HAP-1 (cell line): ENCODE results near the gene MRPL36.
A peak's percentile ranks its signal among the peaks of the same experiment; 100 is the strongest.

Experiments used
- DNase-seq, 2 experiments: peaks; one replicate each; pipeline ENCODE4 v3.0.0-alpha.2; 2016 to 2020; ENCODE audit warnings: low spot score in 2 of 2
- H3K27me3 ChIP-seq: fragments of 250-450 bp; sonication (Bioruptor Pico); 2 replicates; pipeline ENCODE4 v1.5.1; 2020; ENCODE audit warnings: low read depth, mild to moderate bottlenecking, moderate library complexity
- H3K36me3 ChIP-seq: fragments of 250-450 bp; sonication (Bioruptor Pico); replicated peaks from 2 replicates; pipeline ENCODE4 v1.5.1; 2020; ENCODE audit warnings: mild to moderate bottlenecking
- H3K4me1 ChIP-seq: fragments of 250-450 bp; sonication (Bioruptor Pico); 2 replicates; pipeline ENCODE4 v1.5.1; 2020; ENCODE audit warnings: mild to moderate bottlenecking
- H3K4me3 ChIP-seq: fragments of 250-450 bp; sonication (Bioruptor Pico); 2 replicates; pipeline ENCODE4 v1.5.1; 2020; ENCODE audit warnings: mild to moderate bottlenecking, moderate library complexity
- H3K9me3 ChIP-seq: fragments of 250-450 bp; sonication (Bioruptor Pico); 2 replicates; pipeline ENCODE4 v1.5.1; 2020; ENCODE audit warnings: mild to moderate bottlenecking, moderate library complexity
- in situ Hi-C: fragments of 300-500 bp; cut with MboI; formaldehyde crosslinking; loops from 3 replicates; pipeline ENCODE4 v1.14.3; 2020; ENCODE audit warnings: low sequenced_read_pairs, inconsistent platforms, mixed read lengths

The MRPL36 gene

GRCh38 chr5:1815071-1815786 is 15.6 kb upstream of the MRPL36 start:
- Histone ChIP-seq H3K4me3 (no peak overlapping the region), H3K36me3 (peaks cover 66% of the 10 kb centered on the region), H3K4me1 (no peaks in the 10 kb centered on the region), H3K9me3 (no peaks in the 10 kb centered on the region), H3K27me3 (no peaks in the 10 kb centered on the region)
- DNase-seq: no peak
- in situ Hi-C loops: no loop called here

DNA sequence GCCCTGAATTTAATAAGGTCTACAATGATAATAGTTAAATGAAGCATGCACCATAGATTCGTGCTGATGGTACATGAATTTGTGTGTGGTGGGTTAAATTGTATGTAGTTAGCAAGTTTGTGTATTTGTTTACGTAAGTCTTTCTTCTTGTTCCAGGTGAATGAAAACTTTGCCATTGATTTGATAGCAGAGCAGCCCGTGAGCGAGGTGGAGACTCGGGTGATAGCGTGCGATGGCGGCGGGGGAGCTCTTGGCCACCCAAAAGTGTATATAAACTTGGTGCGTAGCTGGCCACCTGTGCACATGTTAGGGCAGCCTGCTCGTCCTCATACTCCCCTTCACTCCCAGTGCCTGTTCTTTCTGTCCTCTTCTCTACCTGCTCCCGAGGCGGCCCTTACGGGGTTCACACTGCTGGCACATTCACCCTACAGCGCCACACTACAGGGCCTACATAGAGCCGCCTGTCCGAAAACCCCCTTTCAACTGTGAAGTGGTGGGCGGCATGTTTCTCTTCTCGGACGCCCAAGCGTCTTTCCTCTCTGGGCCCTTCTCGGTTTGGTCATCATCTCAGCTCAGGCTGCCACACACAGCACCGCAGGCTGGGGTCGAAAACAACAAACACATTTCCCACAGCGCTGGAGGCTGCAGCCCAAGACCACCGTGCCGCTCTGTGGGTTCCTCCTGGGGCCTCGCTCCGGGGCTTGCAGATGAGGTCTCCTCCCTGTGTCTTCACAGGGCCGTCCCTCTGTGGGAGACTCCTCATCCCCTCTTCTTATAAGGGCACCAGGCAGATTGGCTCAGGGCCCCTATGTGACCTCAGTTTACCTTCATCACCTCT is 14.8 kb upstream of the MRPL36 start:
- H3K36me3 ChIP-seq: peaks cover 66% of the 10 kb centered on the region

GRCh38 chr5:1810581-1811101 is 11.0 kb upstream of the MRPL36 start:
- Histone ChIP-seq H3K36me3 (peaks cover 86% of the 10 kb centered on the region), H3K4me1 (no peaks in the 10 kb centered on the region), H3K9me3 (no peaks in the 10 kb centered on the region), H3K4me3 (no peak overlapping the region), H3K27me3 (no peaks in the 10 kb centered on the region)
- in situ Hi-C loops: no loop called here
- no peak for DNase-seq

More for the DNA sequence above, 14.8 kb upstream of the MRPL36 start:
- H3K4me3 ChIP-seq: no peak overlapping the region
- DNase-seq: no peak
- no peaks in the 10 kb centered on the region for H3K4me1 ChIP-seq
- H3K9me3 ChIP-seq: no peaks in the 10 kb centered on the region
- no peaks in the 10 kb centered on the region for H3K27me3 ChIP-seq
- in situ Hi-C loops: no loop called here

DNA sequence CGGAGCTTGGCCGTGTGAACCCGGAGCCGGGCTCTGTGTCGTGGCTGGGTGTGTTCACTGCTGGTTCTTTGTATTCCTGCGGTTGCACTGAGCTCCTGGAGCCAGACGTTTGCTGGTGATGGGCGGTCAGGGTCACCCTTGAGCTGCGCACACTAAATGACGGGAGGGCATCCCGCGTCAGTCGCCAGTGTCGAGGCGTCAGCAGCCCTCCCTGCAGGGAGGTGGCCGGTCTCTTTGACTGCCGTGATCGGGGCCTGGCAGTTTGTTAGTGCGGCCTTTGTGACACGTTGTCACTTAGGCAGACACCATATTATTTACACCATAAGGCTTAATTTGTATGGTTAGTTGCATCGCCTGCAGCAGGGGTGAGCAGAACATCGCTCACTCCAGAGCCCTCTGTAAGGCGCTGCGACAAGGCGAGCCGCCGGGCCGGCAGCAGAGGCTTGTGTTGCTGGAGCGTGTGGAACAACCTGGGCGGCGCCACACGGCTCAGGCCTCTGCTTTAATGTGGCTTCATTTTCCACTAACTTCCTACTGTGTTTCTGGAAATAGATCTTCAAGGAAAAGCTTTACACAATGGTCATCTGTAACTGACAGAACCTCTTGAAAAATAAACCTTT is 9.9 kb upstream of the MRPL36 start:
- no peaks in the 10 kb centered on the region for H3K4me1 ChIP-seq
- no peak for DNase-seq
- in situ Hi-C loops: no loop called here
- no peak overlapping the region for H3K4me3 ChIP-seq
- peaks cover 86% of the 10 kb centered on the region for H3K36me3 ChIP-seq
- H3K9me3 ChIP-seq: no peaks in the 10 kb centered on the region
- no peaks in the 10 kb centered on the region for H3K27me3 ChIP-seq

DNA sequence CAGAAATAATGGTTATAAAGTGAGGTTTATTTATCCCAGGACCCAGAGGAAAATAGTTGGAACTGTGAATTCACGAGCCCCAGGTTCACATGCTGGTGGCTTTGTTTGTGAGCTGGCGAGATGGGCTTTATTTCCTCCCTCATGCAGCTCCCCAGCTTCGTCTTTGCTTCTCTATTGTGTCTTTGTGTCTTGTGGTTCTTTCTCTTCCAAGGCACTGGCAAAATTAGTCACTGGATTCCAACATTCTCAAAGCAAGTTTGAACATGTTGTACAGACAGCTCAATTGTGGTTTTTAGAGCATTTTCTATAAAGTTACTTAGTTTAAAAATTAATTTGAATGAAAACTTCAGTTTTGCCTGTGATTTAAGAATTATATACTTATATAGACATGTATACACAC is 8.8 kb upstream of the MRPL36 start:
- Histone ChIP-seq H3K36me3 (peaks cover 86% of the 10 kb centered on the region), H3K4me3 (no peak overlapping the region), H3K27me3 (no peaks in the 10 kb centered on the region), H3K9me3 (no peaks in the 10 kb centered on the region), H3K4me1 (no peaks in the 10 kb centered on the region)
- no peak for DNase-seq
- in situ Hi-C loops: no loop called here

GRCh38 chr5:1807451-1808185 is 8.0 kb upstream of the MRPL36 start:
- Histone ChIP-seq H3K27me3 (no peaks in the 10 kb centered on the region), H3K4me1 (no peaks in the 10 kb centered on the region), H3K4me3 (no peak overlapping the region), H3K36me3 (peaks cover 89% of the 10 kb centered on the region), H3K9me3 (no peaks in the 10 kb centered on the region)
- no peak for DNase-seq
- in situ Hi-C loops: no loop called here

DNA sequence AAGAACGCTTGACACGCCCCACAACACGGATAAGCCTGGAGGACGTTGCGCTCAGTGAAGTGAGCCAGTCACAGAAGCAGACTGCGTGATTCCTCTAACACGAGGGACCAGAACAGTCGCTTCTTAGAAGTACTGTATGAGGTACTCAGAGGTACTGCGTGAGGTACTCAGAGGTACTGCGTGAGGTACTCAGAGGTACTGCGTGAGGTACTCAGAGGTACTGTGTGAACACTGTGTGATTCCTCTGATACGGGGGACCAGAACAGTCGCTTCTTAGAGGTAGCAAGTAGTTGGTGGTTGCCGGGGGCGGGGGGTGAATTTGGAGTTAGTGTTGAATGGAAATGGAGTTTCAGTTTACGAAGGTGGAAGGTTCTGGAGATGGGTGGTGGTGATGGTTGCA is 7.3 kb upstream of the MRPL36 start:
- no peaks in the 10 kb centered on the region for H3K9me3 ChIP-seq
- no peak overlapping the region for H3K4me3 ChIP-seq
- in situ Hi-C loops: no loop called here
- no peak for DNase-seq
- H3K27me3 ChIP-seq: no peaks in the 10 kb centered on the region
- 0 out of 2 replicates have a peak, but pooled peaks cover 4% of the 10 kb centered on the region for H3K4me1 ChIP-seq
- peaks cover 92% of the 10 kb centered on the region for H3K36me3 ChIP-seq

DNA sequence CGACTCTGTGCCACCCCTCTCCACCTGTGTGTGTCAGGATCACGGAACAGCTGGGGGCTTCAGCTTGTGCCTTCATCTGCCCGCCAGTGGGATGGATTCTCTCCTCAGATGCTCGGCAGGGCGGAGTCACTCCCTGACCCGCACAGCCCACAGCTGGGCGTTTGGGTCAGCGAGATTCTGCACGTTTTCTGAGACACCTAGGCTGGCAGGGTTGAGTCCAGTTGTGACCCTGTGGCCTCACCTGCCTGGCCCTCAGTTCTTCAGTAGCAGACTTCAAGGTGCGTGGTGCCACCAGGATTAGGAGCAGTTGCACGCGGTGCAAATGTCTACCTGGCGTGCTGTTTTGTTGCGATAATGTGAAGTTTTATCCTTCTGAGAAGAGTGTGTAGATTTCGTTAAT is 6.6 kb upstream of the MRPL36 start:
- Histone ChIP-seq H3K9me3 (no peaks in the 10 kb centered on the region), H3K4me1 (0 out of 2 replicates have a peak, but pooled peaks cover 4% of the 10 kb centered on the region), H3K36me3 (peaks cover 84% of the 10 kb centered on the region), H3K27me3 (no peaks in the 10 kb centered on the region), H3K4me3 (no peak overlapping the region)
- DNase-seq: no peak
- in situ Hi-C loops: no loop called here

DNA sequence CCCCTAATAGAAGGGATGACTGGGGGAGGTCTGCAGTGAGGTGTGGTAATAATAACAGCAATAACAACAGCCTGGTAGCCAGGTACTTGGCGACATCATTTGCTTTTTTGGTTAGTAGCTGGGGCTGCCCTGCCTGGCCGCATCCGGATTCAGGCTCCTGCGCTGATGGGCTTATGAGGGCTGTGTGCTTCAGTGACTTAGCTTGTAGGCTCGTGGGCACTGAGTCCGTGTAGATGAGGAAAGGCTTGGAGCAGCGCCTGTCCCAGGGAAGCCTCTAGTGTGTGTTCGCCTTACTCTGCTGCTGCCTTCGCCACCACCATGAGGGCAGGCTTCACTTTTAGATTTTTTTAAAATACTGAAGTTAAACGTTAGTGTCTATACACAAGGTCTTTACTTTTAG is 6.1 kb upstream of the MRPL36 start:
- H3K4me1 ChIP-seq: 0 out of 2 replicates have a peak, but pooled peaks cover 4% of the 10 kb centered on the region
- no peaks in the 10 kb centered on the region for H3K9me3 ChIP-seq
- H3K4me3 ChIP-seq: no peak overlapping the region
- H3K27me3 ChIP-seq: no peaks in the 10 kb centered on the region
- in situ Hi-C loops: no loop called here
- no peak for DNase-seq
- peaks cover 80% of the 10 kb centered on the region for H3K36me3 ChIP-seq

DNA sequence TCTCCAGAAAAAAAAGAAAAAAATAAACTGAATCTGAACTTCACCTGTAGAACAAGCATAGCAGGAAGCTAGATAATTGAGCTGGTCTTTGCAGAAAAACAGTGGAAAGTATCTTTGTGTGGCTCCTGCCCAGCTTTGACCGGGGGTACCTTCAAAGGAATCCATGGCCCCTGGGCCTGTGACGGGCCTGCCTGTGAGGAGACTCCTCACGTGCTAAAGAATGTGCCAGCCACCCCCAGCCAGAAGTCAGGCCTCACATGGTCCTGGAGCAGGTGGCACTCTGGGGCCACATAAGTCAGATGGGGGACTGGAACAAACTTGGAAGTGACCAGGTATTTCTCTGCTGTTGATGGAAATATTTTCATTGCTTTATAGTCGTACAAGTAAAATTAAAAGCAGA is 5.7 kb upstream of the MRPL36 start:
- no peaks in the 10 kb centered on the region for H3K9me3 ChIP-seq
- in situ Hi-C loops: no loop called here
- H3K36me3 ChIP-seq: peaks cover 76% of the 10 kb centered on the region
- DNase-seq: no peak
- H3K27me3 ChIP-seq: no peaks in the 10 kb centered on the region
- 0 out of 2 replicates have a peak, but pooled peaks cover 7% of the 10 kb centered on the region for H3K4me1 ChIP-seq
- no peak overlapping the region for H3K4me3 ChIP-seq

DNA sequence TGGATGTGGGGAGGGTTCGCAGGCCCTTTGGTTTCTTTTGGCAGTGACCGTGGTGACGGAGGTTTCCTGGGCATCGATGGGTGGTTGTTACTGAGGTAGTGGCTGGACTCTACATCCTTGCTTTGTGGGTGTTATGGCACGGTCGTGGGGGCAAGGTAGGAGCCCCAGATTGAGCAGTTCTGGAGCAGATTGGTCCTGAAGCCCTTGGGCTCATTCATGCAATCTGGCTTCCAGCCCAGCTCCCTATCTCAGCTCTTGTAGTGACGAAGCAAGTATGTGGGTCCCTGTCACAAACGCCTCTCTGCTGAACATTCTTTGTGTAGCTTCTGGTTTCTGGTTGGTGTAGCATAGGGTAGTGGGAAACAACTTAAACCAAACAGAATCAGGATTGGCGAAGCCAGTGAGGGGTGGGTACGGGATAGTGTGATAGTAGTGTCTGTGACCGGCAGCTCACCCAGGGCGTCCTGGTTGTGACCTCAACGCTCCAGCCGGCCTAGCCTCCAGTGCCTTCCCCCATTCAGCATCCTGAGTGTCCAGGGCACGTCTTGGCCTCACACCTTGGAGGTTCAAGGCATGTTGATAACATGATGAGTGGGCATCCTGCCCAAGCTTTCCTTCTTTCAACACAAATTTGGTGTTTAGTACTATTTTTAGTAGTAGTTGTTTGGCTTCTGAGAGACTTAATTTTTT is 4.5 kb upstream of the MRPL36 start:
- in situ Hi-C loops: no loop called here
- Histone ChIP-seq H3K4me1 (0 out of 2 replicates have a peak, but pooled peaks cover 7% of the 10 kb centered on the region), H3K27me3 (no peaks in the 10 kb centered on the region), H3K4me3 (no peak overlapping the region), H3K36me3 (peaks cover 64% of the 10 kb centered on the region), H3K9me3 (no peaks in the 10 kb centered on the region)
- DNase-seq: no peak

DNA sequence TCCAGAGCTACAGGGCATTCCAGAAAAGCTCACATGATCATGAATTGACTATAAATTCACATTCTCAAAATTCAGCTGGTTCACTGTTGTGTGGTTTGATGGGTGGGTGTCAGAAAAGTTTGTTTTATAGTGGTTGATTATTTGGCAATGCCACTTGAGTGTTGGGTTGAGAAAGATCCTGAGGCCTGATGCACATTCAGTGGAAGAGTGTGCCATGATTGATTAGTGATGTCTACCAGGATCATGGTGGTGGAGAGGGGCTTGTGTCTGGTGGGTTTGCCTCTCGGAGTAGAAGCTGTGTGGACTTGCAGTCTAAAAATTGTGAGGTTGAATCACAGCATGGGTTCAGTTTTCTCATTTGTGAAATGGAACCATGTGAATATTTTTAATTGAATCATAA is 3.6 kb upstream of the MRPL36 start:
- no peak for DNase-seq
- Histone ChIP-seq H3K36me3 (peaks cover 65% of the 10 kb centered on the region), H3K9me3 (no peaks in the 10 kb centered on the region), H3K27me3 (no peaks in the 10 kb centered on the region), H3K4me1 (0 out of 2 replicates have a peak, but pooled peaks cover 7% of the 10 kb centered on the region), H3K4me3 (no peak overlapping the region)
- in situ Hi-C loops: no loop called here

DNA sequence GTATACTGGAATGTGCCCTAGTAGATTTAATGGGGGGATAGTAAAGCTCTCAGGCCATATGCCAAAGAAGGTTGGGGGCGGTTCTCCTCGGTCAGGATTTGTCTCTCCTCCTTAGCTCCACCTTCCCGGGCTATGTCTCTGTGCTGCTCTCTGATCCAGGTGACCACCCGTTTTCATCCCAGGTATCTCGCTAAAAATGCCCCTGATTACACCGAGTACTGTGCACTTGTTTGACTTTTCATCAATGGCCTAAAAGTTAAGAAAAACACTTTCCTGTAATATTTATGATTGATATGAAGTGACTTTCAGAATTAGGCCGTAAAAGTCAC is 2.3 kb upstream of the MRPL36 start:
- peaks cover 65% of the 10 kb centered on the region for H3K36me3 ChIP-seq
- peak overlapping the region; percentile 95 for H3K4me3 ChIP-seq
- H3K9me3 ChIP-seq: no peaks in the 10 kb centered on the region
- 0 out of 2 replicates have a peak, but pooled peaks cover 7% of the 10 kb centered on the region for H3K4me1 ChIP-seq
- no peaks in the 10 kb centered on the region for H3K27me3 ChIP-seq
- DNase-seq: peak; percentile 28 to 53
- in situ Hi-C loops: no loop called here
